Lower lobe of right lung (tissue), 2 donors: Measurements from ENCODE around the gene PLPPR4. TPM values are rescaled to one million over a fixed set of nuclear protein-coding genes. Genes with fewer than 3 reads are reported as not detected.
"Not testable (repeated sequence)": the region's sequence is repeated elsewhere in the genome, so short reads cannot be mapped to it uniquely, and the experiment has no call there.

Experiments
- ATAC-seq, 2 donors: fragments of 200-7000 bp; cut with Tn5 transposase; one replicate each; pipeline ENCODE4 v1.9.1; 2020 to 2022; ENCODE audit warnings: mild to moderate bottlenecking in 2 of 2, moderate library complexity in 2 of 2
- DNase-seq: peaks from one replicate; pipeline ENCODE4 v3.0.0-alpha.2; 2020
- H3K27ac ChIP-seq: fragments of 200-600 bp; one replicate; pipeline ENCODE4 v1.8.0; 2022
- H3K27me3 ChIP-seq: fragments of 200-600 bp; one replicate; pipeline ENCODE4 v1.8.0; 2022; ENCODE audit warnings: low read depth
- H3K36me3 ChIP-seq: fragments of 200-600 bp; one replicate; pipeline ENCODE4 v1.8.0; 2022; ENCODE audit warnings: mild to moderate bottlenecking
- H3K4me1 ChIP-seq: fragments of 200-600 bp; one replicate; pipeline ENCODE4 v1.8.0; 2022
- H3K4me3 ChIP-seq: fragments of 200-600 bp; one replicate; pipeline ENCODE4 v1.8.0; 2022; ENCODE audit warnings: mild to moderate bottlenecking
- H3K9me3 ChIP-seq: fragments of 200-600 bp; one replicate; pipeline ENCODE4 v1.8.0; 2022
- CTCF ChIP-seq: fragments of 200-600 bp; IDR thresholded peaks from one replicate; pipeline ENCODE4 v1.8.0; 2022; ENCODE audit warnings: antibody characterized with exemption, mild to moderate bottlenecking
- intact Hi-C: fragments of 100-400 bp; cut with DNase I; formaldehyde crosslinking; loops from one replicate; pipeline ENCODE4 v1.11.0; 2022
- total RNA-seq: library from RNA; stranded (reverse); fragmentation: NEBNext Ultra II Directional; extraction: Animal tissue kit (Norgen Biotek cat#: 25700); gene quantifications from one replicate; pipeline ENCODE4 v1.2.1, GENCODE V29; 2021
- donor health status: DM: no; HTN: yes; CAD: no; lungs with severe emphysema.

The PLPPR4 gene
- total RNA-seq, 1 donor from 2014 or later: 1.7 TPM

- no peak overlapping the region for H3K4me3 ChIP-seq
- H3K4me1 ChIP-seq: no peaks in the 10 kb centered on the region
- peaks cover 10% of the 10 kb centered on the region for H3K9me3 ChIP-seq
- no peak for DNase-seq
- no peak overlapping the region for H3K27ac ChIP-seq
- ATAC-seq: no peak
- no peaks in the 10 kb centered on the region for H3K36me3 ChIP-seq
- intact Hi-C loops: no loop called here
- no peaks in the 10 kb centered on the region for H3K27me3 ChIP-seq
- TF ChIP-seq CTCF: no peak
Measured at GRCh38 chr1:99250728-99251127, 13.6 kb upstream of the PLPPR4 start.

- no peak for TF ChIP-seq CTCF
- ATAC-seq (no peak), DNase-seq (no peak)
- Histone ChIP-seq H3K36me3 (no peaks in the 10 kb centered on the region), H3K4me1 (no peaks in the 10 kb centered on the region), H3K9me3 (peaks cover 4% of the 10 kb centered on the region), H3K27me3 (no peaks in the 10 kb centered on the region), H3K27ac (no peak overlapping the region), H3K4me3 (no peak overlapping the region)
- intact Hi-C loops: no loop called here
Measured at GRCh38 chr1:99251308-99251707, 13.0 kb upstream of the PLPPR4 start.

GRCh38 chr1:99252630-99253029 lies 11.7 kb upstream of the PLPPR4 start:
- DNase-seq (no peak), ATAC-seq (no peak)
- Histone ChIP-seq H3K9me3 (no peaks in the 10 kb centered on the region), H3K36me3 (no peaks in the 10 kb centered on the region), H3K4me1 (no peaks in the 10 kb centered on the region), H3K27me3 (no peaks in the 10 kb centered on the region), H3K27ac (no peak overlapping the region), H3K4me3 (no peak overlapping the region)
- intact Hi-C loops: no loop called here
- no peak for TF ChIP-seq CTCF

GRCh38 chr1:99260402-99260801 lies 3.9 kb upstream of the PLPPR4 start:
- H3K36me3 ChIP-seq, H3K4me1 ChIP-seq, ATAC-seq, DNase-seq, H3K4me3 ChIP-seq, intact Hi-C loops, H3K27ac ChIP-seq, H3K27me3 ChIP-seq, H3K9me3 ChIP-seq: not testable (repeated sequence)

- DNase-seq (no peak), ATAC-seq (no peak)
- Histone ChIP-seq H3K27ac (no peak overlapping the region), H3K4me3 (peak overlapping the region; percentile 52), H3K27me3 (peaks cover 9% of the 10 kb centered on the region), H3K4me1 (no peaks in the 10 kb centered on the region), H3K9me3 (no peaks in the 10 kb centered on the region), H3K36me3 (no peaks in the 10 kb centered on the region)
- intact Hi-C loops: no loop called here
- no peak for TF ChIP-seq CTCF
Measured at GRCh38 chr1:99265124-99265523, 832 bp downstream of the PLPPR4 start.

GRCh38 chr1:99266726-99267125 lies 2.4 kb downstream of the PLPPR4 start:
- peaks cover 9% of the 10 kb centered on the region for H3K27me3 ChIP-seq
- DNase-seq (no peak), ATAC-seq (no peak)
- H3K9me3 ChIP-seq: no peaks in the 10 kb centered on the region
- TF ChIP-seq CTCF: no peak
- no peak overlapping the region for H3K27ac ChIP-seq
- no peaks in the 10 kb centered on the region for H3K4me1 ChIP-seq
- H3K4me3 ChIP-seq: no peak overlapping the region
- intact Hi-C loops: no loop called here
- H3K36me3 ChIP-seq: no peaks in the 10 kb centered on the region
